HG02973 (cell line): ENCODE data around the gene RNF111.
"Not testable (repeated sequence)": the region's sequence is repeated elsewhere in the genome, so short reads cannot be mapped to it uniquely, and the experiment has no call there.

Source experiments
- ATAC-seq: cut with Tn5 transposase; IDR thresholded peaks from one replicate; pipeline ENCODE4 v1.9.1; 2021; ENCODE audit warnings: moderate library complexity; ENCODE audit not compliant: unreplicated experiment

Gene RNF111

GRCh38 chr15:59052915-59053407 lies 65.5 kb downstream of the RNF111 start:
- ATAC-seq = no peak

GRCh38 chr15:59053482-59053881 lies 66.0 kb downstream of the RNF111 start:
- ATAC-seq = no peak

DNA sequence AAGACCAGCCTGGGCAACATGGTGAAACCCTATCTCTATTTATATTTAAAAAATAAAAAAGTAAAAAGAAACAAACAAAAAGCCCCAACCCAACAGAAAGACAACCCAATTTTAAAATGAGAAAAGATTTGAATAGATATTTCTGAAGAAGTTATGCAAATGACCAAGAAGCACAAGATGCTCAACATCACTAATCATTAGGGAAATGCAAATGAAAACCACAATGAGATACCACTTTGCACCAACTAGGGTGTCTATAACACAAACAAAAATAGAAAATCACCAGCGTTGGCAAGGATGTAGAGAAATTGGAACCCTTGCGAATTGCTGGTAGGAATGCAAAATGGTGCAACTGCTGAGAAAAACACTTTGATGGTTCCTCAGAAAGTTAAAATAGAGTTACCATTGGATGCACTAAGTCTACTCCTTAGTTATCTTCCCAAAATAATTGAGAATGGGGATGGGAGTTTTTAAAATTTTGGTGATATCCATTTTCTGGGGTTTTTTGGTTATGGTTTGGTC lies 71.7 kb downstream of the RNF111 start:
- ATAC-seq = no peak

DNA sequence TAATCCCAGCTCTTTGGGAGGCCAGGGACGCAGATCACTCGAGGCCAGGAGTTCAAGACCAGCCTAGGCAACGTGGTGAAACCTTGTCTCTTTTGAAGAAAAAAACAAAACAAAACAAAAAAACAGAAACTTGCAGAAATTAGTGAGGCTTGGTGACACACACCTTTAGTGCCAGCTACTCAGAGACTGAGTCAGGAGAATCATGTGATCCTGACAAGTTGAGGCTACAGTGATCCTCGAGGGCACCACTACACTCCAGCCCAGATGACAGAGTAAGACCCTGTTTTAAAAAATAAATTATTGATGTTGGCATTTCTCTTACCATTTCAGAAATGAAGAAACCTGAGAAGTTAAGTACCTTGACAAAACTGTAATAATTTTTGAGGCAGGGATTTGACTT lies 72.9 kb downstream of the RNF111 start:
- no peak for ATAC-seq

- no peak for ATAC-seq
Measured at GRCh38 chr15:59063042-59063441, 75.6 kb downstream of the RNF111 start.

DNA sequence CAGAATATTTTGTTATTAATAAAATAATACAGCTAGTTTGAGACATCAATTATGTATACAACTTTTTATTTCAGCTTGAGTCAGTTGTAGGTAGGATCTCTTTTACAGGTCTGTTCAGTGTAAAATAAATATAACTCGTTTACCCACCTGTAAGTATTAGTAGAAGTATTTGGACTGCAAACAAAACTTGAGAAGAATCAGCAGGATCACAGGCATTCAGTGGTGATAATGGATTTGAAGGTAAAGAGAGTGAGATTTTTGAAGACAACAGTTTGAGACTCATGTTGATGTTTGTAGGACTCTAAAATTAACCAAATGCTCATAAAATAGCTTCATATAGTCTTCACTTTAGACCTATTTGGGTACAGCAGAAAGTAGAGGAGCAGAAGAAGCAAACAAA lies 82.0 kb downstream of the RNF111 start:
- ATAC-seq = no peak

GRCh38 chr15:59074607-59075006 lies 87.1 kb downstream of the RNF111 start:
- no peak for ATAC-seq

DNA sequence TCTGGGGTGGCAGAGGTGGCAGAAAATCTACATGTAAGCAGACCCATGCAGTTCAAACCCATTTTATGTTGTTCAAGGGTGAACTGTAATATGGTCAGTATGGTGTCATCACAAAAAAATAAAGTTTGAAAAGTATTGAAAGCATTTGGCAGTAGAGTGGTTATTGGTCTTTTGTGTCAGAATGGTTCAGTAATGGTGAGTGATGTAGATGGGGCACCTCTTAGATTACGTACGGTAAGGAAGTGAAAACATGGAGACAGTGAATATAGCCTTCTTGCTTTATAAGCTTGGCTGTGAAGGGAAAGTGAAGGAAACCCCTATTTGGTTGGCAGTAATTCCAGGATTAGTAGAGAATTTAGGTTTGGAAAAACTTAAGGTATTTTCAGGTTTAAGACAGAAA lies 100.3 kb downstream of the RNF111 start:
- no peak for ATAC-seq

- ATAC-seq = no peak
Measured at GRCh38 chr15:59094077-59094476, 106.6 kb downstream of the RNF111 start.

DNA sequence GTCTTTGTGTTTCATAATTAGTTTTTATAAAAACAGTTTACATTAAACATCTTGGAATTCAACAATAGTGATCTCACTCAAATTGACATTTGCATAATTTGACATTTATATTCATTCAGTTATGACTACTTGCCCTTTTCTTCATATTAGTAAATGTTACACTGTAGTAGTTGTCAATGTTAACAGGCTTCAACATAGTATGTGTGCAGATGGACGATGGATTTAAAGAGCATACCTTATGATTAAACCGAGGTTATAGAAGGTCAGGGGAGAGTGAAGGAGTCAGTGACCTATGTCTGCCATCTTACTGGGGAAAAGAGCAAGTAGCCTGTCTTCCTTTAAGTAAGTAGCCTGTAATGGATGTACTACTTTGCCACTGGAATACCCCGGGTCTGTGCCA lies 109.0 kb downstream of the RNF111 start:
- no peak for ATAC-seq

DNA sequence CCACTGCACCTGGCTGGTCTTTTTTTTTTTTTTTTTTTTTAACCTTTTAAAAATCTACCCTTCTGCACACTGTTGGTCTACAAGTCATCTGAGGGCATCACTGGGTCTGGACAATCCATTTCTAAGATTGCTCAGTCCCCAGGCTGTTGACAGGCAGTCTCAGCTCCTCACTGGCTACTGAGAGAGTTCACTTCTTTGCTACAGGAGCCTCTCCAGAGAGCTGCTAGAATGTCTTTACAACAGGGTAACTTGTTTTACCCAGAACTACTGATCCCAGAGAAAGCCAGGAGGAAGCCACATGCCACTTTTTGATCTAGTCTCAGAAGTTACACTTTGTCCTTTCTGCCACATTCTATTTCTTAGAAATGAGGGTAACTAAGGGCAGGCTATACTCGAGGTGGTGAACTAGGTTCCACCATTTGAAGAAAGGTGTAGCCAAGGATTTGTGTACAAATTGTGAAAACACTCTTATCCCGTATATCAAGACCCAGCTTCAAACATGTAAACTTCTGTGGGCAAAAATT lies 111.8 kb downstream of the RNF111 start:
- ATAC-seq = no peak

DNA sequence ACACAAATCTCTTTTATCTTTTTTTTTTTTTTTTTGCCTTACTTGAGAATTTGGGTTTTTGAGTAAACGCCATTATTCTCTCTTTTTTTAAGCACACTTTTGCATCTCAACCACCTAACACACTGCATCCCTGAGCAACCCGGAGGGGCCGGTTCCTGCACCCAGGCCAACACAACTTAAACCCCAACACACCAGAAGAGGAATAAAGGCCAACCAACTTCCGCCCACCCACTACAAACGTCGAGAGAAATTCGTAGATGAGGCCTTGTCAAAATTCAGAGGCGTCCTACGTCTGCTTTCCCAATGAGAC lies 117.1 kb downstream of the RNF111 start:
- ATAC-seq = peak; percentile 28

DNA sequence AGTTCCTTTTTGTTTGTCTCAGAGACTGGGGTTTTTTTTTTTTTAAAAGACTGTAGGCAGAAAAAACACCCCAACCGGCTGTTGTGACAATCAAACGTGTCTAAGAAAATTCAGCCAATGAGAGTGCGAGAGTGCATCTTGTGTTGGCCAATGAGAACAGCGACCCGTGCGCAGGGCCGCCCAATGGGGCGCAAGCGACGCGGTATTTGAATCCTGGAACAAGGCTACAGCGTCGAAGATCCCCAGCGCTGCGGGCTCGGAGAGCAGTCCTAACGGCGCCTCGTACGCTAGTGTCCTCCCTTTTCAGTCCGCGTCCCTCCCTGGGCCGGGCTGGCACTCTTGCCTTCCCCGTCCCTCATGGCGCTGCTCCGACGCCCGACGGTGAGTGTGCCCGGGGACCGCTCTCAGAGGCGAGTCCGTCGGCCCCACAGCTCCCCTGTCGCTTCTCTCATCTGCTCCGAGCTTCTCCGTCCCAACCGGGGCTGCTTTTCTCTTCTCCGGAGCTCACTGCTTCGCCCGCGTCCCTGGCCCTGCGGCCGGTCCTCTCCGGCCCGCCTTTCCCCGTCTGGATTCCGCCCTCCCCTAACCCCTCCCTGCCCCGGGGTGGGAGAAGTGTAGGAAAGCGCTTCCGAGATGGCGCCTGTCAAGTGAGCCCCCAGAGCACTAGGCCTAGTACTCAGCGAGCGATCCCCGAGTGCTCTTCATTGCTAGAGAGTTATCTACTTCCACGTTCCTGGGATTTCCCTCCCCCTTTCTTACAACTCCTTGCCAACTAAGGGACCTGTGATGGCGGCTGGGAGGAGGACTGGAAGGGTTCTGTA lies 117.7 kb downstream of the RNF111 start, which contains the start of gene CCNB2:
Gene CCNB2, plus strand, starts transcription at position 235 of the 821 bp plus-strand sequence. Its CDS starts 123 bp downstream, at position 358.
- peak; percentile 97 for ATAC-seq

DNA sequence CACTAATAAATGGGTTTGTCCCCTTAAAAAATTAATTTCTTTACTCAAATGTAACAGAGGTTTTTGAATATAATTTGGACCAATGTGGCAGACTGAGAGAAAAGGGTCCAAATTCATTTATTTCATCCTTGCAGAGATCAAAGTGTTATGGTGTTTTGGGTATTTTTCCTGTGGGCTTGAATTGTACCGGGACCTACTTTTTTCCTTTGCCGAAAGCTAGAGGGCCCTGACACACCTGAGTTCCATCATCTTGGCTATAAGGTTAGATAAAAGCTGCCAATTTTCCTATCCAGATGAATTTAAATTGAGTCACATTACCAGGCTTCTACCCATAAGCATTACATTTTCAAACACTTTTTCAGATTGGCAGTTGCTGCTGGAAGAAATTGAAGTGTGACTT lies 118.4 kb downstream of the RNF111 start:
- ATAC-seq = no peak

DNA sequence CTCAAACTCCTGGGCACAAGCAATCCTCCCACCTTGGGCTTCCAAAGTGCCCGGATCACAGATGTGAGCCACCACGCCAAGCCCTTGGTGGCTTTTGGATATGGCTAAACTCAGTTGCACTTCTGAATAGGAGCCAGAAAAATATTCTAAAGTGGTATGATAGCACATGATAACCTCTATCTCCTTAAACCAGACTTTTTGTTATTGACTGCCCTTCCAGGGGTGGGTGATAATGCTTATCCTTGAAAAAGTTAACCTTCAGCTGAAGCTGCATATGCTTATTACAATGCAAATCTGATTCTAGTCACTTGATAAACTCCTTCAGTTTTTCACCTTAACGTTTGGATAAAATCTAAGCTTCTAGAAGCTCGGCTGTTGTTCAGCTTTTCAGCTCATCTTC lies 123.8 kb downstream of the RNF111 start:
- ATAC-seq = no peak

DNA sequence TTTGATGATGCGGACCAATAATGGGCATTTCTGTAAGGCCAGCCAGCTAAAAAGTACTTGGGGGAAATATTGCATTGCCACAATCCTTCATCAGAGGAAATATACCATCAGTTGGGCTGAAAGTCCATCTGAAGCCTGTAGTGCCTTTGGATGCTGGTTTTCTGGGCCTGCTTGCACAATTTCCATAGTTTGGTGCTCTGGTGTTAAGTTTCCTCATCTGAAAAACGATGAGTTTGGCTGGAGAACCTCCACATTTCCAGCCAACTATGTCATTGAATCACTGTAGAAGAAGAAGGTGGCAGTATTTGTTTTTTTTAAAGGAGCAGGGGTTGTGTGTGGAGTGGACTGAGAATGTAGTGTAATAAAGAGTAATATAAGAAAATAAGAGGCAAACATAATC lies 127.6 kb downstream of the RNF111 start:
- ATAC-seq = no peak

- ATAC-seq = no peak
Measured at GRCh38 chr15:59116141-59116540, 128.7 kb downstream of the RNF111 start.

- no peak for ATAC-seq
Measured at GRCh38 chr15:59116771-59117170, 129.3 kb downstream of the RNF111 start.

GRCh38 chr15:59119625-59120024 lies 132.2 kb downstream of the RNF111 start:
- no peak for ATAC-seq

- no peak for ATAC-seq
Measured at GRCh38 chr15:59120937-59121336, 133.5 kb downstream of the RNF111 start.

DNA sequence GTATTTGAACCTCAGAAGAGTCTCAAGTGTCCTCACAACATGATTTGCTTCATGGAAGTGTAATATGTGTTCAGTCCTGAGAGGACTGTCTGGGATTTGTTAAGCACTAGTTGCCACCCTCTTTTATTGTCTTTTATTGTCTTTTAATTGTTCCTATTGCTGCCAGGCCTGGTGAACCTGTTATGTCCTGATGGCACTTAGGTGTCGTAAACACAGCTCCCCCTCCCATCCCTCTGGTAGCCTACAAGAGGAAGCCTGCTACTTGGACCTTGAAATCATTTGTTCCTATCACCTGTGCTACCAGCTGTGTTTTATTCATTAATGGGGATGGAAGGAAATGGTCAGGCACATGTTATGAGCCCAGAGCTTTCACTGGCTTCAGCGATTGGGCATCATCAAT lies 136.8 kb downstream of the RNF111 start:
- no peak for ATAC-seq

GRCh38 chr15:59125683-59126082 lies 138.2 kb downstream of the RNF111 start:
- ATAC-seq = not testable (repeated sequence)
